CD14-positive monocyte (primary cell): Measurements from ENCODE around the gene GAREM1. TPM values are rescaled to one million over a fixed set of nuclear protein-coding genes. Genes with fewer than 3 reads are reported as not detected.

ENCODE experiments used
- DNase-seq, 3 donors: peaks; one replicate each; pipeline ENCODE4 v3.0.0-alpha.2; 2011 to 2022
- H2AFZ ChIP-seq: 2 replicates; pipeline ENCODE4 v1.6.0; 2012; ENCODE audit warnings: mild to moderate bottlenecking, low read depth, low read length, inconsistent platforms; ENCODE audit not compliant: insufficient read depth, poor library complexity, severe bottlenecking
- H3K27ac ChIP-seq, 2 donors: 1 replicate in 1 of 2; 2 replicates in 1 of 2; pipeline ENCODE4 v1.5.1; 2012 to 2013; ENCODE audit warnings: low read length in 2 of 2, control low read depth in 1 of 2, inconsistent platforms in 1 of 2, low read depth in 1 of 2, mild to moderate bottlenecking in 1 of 2
- H3K27me3 ChIP-seq, 2 donors: one replicate each; pipeline versions ENCODE4 v1.6.0 to v1.6.1; 2011 to 2013; ENCODE audit warnings: low read length in 2 of 2; ENCODE audit not compliant: control insufficient read depth in 2 of 2, insufficient read depth in 2 of 2
- H3K36me3 ChIP-seq, 2 donors: replicated peaks in 1 of 2; 1 replicate in 1 of 2; 2 replicates in 1 of 2; pipeline versions ENCODE4 v1.5.1 to v1.6.1; 2012 to 2013; ENCODE audit warnings: low read length in 2 of 2, control low read depth in 1 of 2, inconsistent platforms in 1 of 2, mild to moderate bottlenecking in 1 of 2; ENCODE audit not compliant: insufficient read depth in 2 of 2, control insufficient read depth in 1 of 2
- H3K4me1 ChIP-seq, 2 donors: 1 replicate in 1 of 2; 2 replicates in 1 of 2; pipeline versions ENCODE4 v1.5.1 to v1.6.1; 2012 to 2013; ENCODE audit warnings: low read length in 2 of 2, control low read depth in 1 of 2, inconsistent platforms in 1 of 2, mild to moderate bottlenecking in 1 of 2, moderate library complexity in 1 of 2; ENCODE audit not compliant: insufficient read depth in 2 of 2, control insufficient read depth in 1 of 2
- H3K4me2 ChIP-seq: replicated peaks from 2 replicates; pipeline ENCODE3; 2012; ENCODE audit warnings: low read length, moderate library complexity, mild to moderate bottlenecking; ENCODE audit not compliant: poor library complexity, severe bottlenecking; ENCODE audit errors: extremely low read depth
- H3K4me3 ChIP-seq, 3 experiments: fragments of 200-600 bp in 1 of 3; sonication (generic) in 1 of 3; replicated peaks in 1 of 3; 1 replicate in 2 of 3; 2 replicates in 1 of 3; pipeline ENCODE4 v1.5.1; 2011 to 2013; ENCODE audit warnings: low read length in 3 of 3, mild to moderate bottlenecking in 3 of 3, control low read depth in 2 of 3, low read depth in 2 of 3, inconsistent platforms in 1 of 3, moderate library complexity in 1 of 3
- H3K79me2 ChIP-seq: 2 replicates; pipeline ENCODE4 v1.6.0; 2012; ENCODE audit warnings: mild to moderate bottlenecking, control low read depth, inconsistent platforms, low read length, moderate library complexity; ENCODE audit not compliant: insufficient read depth
- H3K9ac ChIP-seq: 2 replicates; pipeline ENCODE4 v1.6.0; 2017; ENCODE audit warnings: low read length, mild to moderate bottlenecking; ENCODE audit not compliant: insufficient read depth, poor library complexity, severe bottlenecking
- H3K9me3 ChIP-seq, 2 donors: replicated peaks in 1 of 2; 1 replicate in 1 of 2; 2 replicates in 1 of 2; pipeline versions ENCODE4 v1.5.1 to v1.6.1; 2012 to 2013; ENCODE audit warnings: low read length in 2 of 2, control low read depth in 1 of 2; ENCODE audit not compliant: control insufficient read depth in 1 of 2, insufficient read depth in 1 of 2
- H4K20me1 ChIP-seq: 2 replicates; pipeline ENCODE4 v1.6.0; 2012; ENCODE audit warnings: mild to moderate bottlenecking, low read length, control low read depth, moderate library complexity; ENCODE audit not compliant: insufficient read depth
- H3K27ac Mint-ChIP-seq, 7 donors: one replicate each; pipeline ENCODE4 v1.8.0; 2020; ENCODE audit warnings: mild to moderate bottlenecking in 7 of 7, mixed read lengths in 7 of 7, moderate library complexity in 6 of 7, inconsistent platforms in 2 of 7
- H3K27me3 Mint-ChIP-seq, 3 donors: one replicate each; pipeline ENCODE4 v1.8.0; 2021 to 2022; ENCODE audit warnings: low read depth in 3 of 3, mild to moderate bottlenecking in 3 of 3, mixed read lengths in 3 of 3, moderate library complexity in 3 of 3, inconsistent platforms in 1 of 3
- H3K36me3 Mint-ChIP-seq, 2 donors: one replicate each; pipeline ENCODE4 v1.8.0; 2020; ENCODE audit warnings: mixed read lengths in 2 of 2, inconsistent platforms in 1 of 2, mild to moderate bottlenecking in 1 of 2
- H3K4me1 Mint-ChIP-seq: one replicate; pipeline ENCODE4 v1.8.0; 2020; ENCODE audit warnings: mild to moderate bottlenecking, mixed read lengths
- H3K4me3 Mint-ChIP-seq, 2 donors: one replicate each; pipeline ENCODE4 v1.8.0; 2020; ENCODE audit warnings: mild to moderate bottlenecking in 2 of 2, mixed read lengths in 2 of 2, moderate library complexity in 1 of 2
- H3K9me3 Mint-ChIP-seq, 7 donors: one replicate each; pipeline ENCODE4 v1.8.0; 2020 to 2022; ENCODE audit warnings: mixed read lengths in 7 of 7, mild to moderate bottlenecking in 6 of 7, moderate library complexity in 6 of 7, inconsistent platforms in 2 of 7
- CTCF ChIP-seq: fragments of 200-600 bp; IDR thresholded peaks from one replicate; pipeline ENCODE4 v1.8.0; 2022; ENCODE audit warnings: antibody characterized with exemption, mild to moderate bottlenecking
- WGBS: methylation state at CpG from one replicate; pipeline ENCODE4 v1.1.5; 2013; ENCODE audit warnings: missing lambda C conversion rate; ENCODE audit not compliant: insufficient coverage; 5-methylcytosine and 5-hydroxymethylcytosine counted together
- intact Hi-C, 2 donors: fragments of 100-400 bp; cut with micrococcal nuclease; formaldehyde crosslinking; loops; one replicate each; pipeline versions ENCODE4 v1.15.0 to v1.15.1; 2023
- polyA plus RNA-seq, 3 donors: library from polyadenylated mRNA; depleted of rRNA in 1 of 3; unstranded in 2 of 3; stranded (reverse) in 1 of 3; fragments of 300-500 nt in 2 of 3; fragments of >200 nt in 1 of 3; fragmentation: Illumina TruSeq in 2 of 3; gene quantifications; 1 replicate in 2 of 3; 2 replicates in 1 of 3; pipeline ENCODE4 v1.2.3, GENCODE V29; 2012 to 2021

GAREM1 gene
- polyA plus RNA-seq, 3 donors, result 0.24 TPM; not detected in 2

GRCh38 chr18:32439802-32440201 lies 30.9 kb downstream of the GAREM1 start:
- Histone ChIP-seq H3K36me3 (no peaks in the 10 kb centered on the region), H3K9ac (no peak overlapping the region), H3K27ac (no peak overlapping the region), H4K20me1 (no peaks in the 10 kb centered on the region), H2AFZ (no peak overlapping the region), H3K79me2 (no peaks in the 10 kb centered on the region), H3K4me2 (no peak overlapping the region), H3K9me3 (no peaks in the 10 kb centered on the region), H3K4me1 (no peaks in the 10 kb centered on the region), H3K27me3 (no peaks in the 10 kb centered on the region), H3K4me3 (no peak overlapping the region)
- no peak for DNase-seq
- WGBS, result 83% methylated on average over 1 of the region's 1 CpG
- intact Hi-C loops, result no loop called here
- no peak for TF ChIP-seq CTCF
- no peaks in the 10 kb centered on the region for H3K4me1 Mint-ChIP-seq
- H3K9me3 Mint-ChIP-seq, result no peaks in the 10 kb centered on the region
- H3K27me3 Mint-ChIP-seq, result peaks cover 3 to 7% (median 6%) of the 10 kb centered on the region in 3 donors
- no peak overlapping the region for H3K4me3 Mint-ChIP-seq
- H3K36me3 Mint-ChIP-seq, result no peaks in the 10 kb centered on the region
- no peak overlapping the region for H3K27ac Mint-ChIP-seq

GRCh38 chr18:32439241-32439640 lies 31.4 kb downstream of the GAREM1 start:
- H3K9ac ChIP-seq, result no peak overlapping the region
- no peaks in the 10 kb centered on the region for H3K9me3 ChIP-seq
- no peaks in the 10 kb centered on the region for H3K27me3 ChIP-seq
- H3K27ac ChIP-seq, result no peak overlapping the region
- no CpG with 5 or more reads among the region's 2 CpGs for WGBS
- H2AFZ ChIP-seq, result no peak overlapping the region
- no peaks in the 10 kb centered on the region for H4K20me1 ChIP-seq
- no peak for TF ChIP-seq CTCF
- no peaks in the 10 kb centered on the region for H3K9me3 Mint-ChIP-seq
- no peak overlapping the region for H3K4me2 ChIP-seq
- no peak for DNase-seq
- intact Hi-C loops, result no loop called here
- H3K4me3 ChIP-seq, result no peak overlapping the region
- no peak overlapping the region for H3K4me3 Mint-ChIP-seq
- H3K36me3 ChIP-seq, result no peaks in the 10 kb centered on the region
- peaks cover 3 to 7% (median 7%) of the 10 kb centered on the region in 3 donors for H3K27me3 Mint-ChIP-seq
- H3K4me1 ChIP-seq, result no peaks in the 10 kb centered on the region
- H3K79me2 ChIP-seq, result no peaks in the 10 kb centered on the region
- no peaks in the 10 kb centered on the region for H3K36me3 Mint-ChIP-seq
- H3K4me1 Mint-ChIP-seq, result no peaks in the 10 kb centered on the region
- H3K27ac Mint-ChIP-seq, result no peak overlapping the region
